22Rv1 (cell line): Measurements from ENCODE around the gene CD68.
"Not testable (repeated sequence)": the region's sequence is repeated elsewhere in the genome, so short reads cannot be mapped to it uniquely, and the experiment has no call there.

Experiments used
- H3K27ac ChIP-seq: fragments of 450-650 bp; 2 replicates; pipeline ENCODE4 v1.5.1; 2017
- CTCF ChIP-seq: fragments of 450-650 bp; IDR thresholded peaks from 2 replicates; pipeline ENCODE4 v1.5.1; 2017; ENCODE audit warnings: mild to moderate bottlenecking
- ZFX ChIP-seq: fragments of 450-650 bp; IDR thresholded peaks from 2 replicates; pipeline ENCODE4 v1.6.1; 2017; ENCODE audit warnings: antibody characterized with exemption, borderline replicate concordance

Gene CD68

DNA sequence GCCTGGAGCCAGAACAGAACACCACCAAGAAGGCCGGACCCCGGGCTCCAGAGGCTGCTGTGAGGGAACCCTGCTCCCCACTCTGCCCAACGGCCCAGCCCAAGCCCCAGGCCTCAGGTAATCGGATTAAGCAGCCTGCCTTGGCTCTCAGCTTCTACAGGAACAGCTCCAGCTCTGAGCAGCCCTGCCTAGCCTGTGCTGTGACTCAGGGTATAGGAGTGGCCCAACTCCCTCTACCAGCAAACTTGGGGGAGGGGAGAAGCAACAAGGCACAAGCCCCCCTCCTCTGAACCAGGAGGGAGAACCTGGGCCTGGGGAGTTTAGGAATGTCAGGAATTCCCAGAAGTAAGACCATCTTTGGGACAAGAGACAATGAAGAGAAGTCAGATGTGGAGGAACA is 11.3 kb downstream of the CD68 start:
- TF ChIP-seq CTCF (no peak), ZFX (no peak)
- H3K27ac ChIP-seq, result peak overlapping the region; percentile 61

DNA sequence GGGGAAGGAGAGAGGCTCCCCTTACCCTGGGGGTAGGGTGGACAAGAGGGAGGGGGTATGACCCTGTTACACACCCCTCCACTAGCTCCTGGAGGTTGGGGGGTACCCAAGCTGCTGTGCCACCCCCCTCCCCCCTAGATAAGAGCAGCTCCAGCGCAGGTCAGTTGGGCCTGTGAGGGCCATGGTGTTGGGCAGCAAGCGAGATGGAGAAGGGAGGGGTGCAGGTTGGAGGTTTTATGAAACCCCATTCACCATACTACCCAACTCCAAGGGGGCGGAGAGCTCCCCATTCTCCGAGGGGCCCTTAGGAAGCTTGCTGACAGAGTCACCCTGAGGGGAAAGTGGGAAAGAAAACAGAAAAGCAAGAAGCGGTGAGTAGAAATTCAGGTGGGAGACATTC is 12.2 kb downstream of the CD68 start:
- H3K27ac ChIP-seq, result peak overlapping the region; percentile 61; the same call in 1 of the 2 replicates
- TF ChIP-seq ZFX (no peak), CTCF (no peak)

GRCh38 chr17:7592422-7593021 is 13.1 kb downstream of the CD68 start:
- peak overlapping the region; percentile 61; the same call in 1 of the 2 replicates for H3K27ac ChIP-seq
- TF ChIP-seq ZFX (no peak), CTCF (no peak)

DNA sequence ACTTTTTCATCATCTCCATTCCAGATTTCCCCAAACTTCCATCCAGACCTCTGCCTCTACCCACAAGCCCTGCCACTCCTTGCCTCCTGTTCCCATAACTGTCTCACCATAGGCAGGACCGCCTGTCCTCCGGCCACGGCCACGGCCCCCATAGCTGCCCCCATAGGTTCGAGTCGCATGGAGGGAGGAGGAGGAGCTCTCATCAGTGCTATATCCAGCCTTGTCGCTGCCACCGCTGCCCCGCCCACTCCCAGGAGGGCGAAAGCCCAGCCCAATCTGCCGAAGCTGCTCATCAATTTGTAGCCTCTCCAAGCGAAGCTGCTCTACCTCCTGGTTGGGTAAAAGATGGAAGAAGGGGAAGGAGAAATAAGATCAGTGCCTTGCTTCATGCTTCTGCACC is 13.9 kb downstream of the CD68 start:
- TF ChIP-seq CTCF (no peak), ZFX (no peak)
- no peak overlapping the region for H3K27ac ChIP-seq

- H3K27ac ChIP-seq, result not testable (repeated sequence)
These were observed 18.1 kb downstream of the CD68 start for GRCh38 chr17:7597561-7597960.

DNA sequence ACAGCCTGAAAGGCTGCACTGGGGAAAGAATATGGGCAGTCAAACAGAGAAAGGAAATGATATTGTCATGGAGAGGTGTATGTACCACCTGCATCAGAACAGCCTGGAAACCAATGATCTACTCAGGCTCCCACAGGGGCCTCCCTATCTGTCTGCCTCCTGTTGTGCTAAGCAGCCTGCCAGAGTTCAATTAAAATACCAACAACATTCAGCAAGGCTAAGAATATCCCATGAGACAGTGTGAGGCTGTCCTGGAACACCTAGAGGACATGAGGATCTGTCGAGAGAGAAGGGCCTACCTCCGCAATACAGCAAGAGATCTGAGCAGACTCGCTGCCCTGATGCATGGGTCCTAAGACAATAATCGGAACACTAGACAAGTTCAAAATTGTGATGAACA is 26.8 kb downstream of the CD68 start:
- TF ChIP-seq CTCF, result no peak
- no peak for TF ChIP-seq ZFX
- H3K27ac ChIP-seq, result no peak overlapping the region

- H3K27ac ChIP-seq, result peak overlapping the region; percentile 28; the same call in 1 of the 2 replicates
- no peak for TF ChIP-seq CTCF
- no peak for TF ChIP-seq ZFX
These were observed 31.2 kb downstream of the CD68 start for GRCh38 chr17:7610641-7611040.

GRCh38 chr17:7611635-7612293 is 32.3 kb downstream of the CD68 start:
- TF ChIP-seq ZFX (no peak), CTCF (no peak)
- peak overlapping the region; percentile 19; the same call in 1 of the 2 replicates for H3K27ac ChIP-seq
